Measurements from ENCODE around the gene DOK5.

The DOK5 gene

DNA sequence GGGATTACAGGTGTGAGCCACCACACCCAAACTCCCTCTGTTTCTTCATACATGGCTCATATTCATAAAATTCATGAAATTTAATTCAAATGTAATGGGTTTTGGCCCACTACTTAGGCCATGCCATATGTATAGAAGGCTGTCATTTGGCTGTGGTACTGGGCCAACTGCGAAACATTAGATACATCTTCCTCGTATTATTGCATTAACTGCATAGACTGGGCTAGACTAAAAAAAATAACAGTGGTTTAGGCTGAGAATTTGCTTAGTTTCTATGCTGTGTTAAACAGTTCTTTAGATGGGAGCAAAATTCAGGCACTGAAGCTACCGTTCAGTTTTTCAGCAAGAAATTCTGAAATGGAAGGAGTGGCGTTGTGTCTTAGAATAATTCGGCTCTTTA is 133.6 kb downstream of the DOK5 start:
- no peak for DNase-seq (ENCODE audit: low read depth in 2 of 2)

DNA sequence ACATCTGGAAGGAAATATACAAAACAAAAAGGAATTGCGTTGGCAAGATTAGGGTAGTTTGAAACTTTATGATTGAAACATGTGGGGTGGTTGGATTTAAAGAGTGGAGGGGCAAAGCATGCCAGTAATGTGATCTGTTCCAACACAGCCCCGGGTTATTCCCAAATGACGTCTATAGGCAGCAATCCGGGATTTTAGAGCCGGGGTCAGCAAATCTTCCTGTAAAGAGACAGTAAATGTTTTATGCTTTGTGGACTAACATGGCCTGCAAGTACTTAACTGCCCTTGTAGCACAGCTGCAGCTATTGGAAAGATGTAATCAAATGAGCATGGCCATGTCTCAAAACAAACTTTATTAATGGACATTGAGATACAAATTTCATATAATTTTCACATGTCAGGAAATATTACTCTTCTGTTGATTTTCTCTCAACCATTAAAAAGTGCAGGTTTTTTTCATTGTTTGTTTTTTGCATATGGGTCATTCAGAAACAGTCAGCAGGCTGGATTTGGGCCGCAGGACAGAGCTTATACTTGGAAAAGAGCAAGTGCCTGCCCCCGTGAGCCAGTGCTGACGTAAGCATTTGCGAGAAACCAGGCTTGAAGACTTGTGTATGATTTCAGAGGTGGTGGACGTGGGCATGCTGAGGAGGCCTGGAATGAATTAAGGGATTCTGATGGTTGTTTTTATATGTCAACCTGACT is 136.5 kb downstream of the DOK5 start:
- DNase-seq (ENCODE audit: low read depth in 2 of 2): no peak

DNA sequence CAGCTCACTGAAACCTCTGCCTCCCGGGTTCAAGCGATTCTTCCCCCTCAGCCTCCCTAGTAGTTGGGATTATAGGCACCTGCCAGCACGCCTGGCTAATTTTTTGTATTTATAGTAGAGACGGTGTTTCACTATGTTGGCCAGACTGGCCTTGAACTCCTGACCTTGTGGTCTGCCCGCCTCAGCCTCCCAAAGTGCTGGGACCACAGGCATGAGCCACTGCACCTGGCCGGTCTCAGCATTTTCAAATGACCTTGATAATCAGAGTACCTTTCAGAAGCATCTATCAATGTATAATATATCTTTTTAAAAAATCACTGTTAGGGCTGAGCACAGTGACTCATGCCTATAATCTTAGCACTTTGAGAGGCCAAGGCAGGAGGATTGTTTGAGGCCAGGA is 143.0 kb downstream of the DOK5 start:
- DNase-seq (ENCODE audit: low read depth in 2 of 2): no peak

DNA sequence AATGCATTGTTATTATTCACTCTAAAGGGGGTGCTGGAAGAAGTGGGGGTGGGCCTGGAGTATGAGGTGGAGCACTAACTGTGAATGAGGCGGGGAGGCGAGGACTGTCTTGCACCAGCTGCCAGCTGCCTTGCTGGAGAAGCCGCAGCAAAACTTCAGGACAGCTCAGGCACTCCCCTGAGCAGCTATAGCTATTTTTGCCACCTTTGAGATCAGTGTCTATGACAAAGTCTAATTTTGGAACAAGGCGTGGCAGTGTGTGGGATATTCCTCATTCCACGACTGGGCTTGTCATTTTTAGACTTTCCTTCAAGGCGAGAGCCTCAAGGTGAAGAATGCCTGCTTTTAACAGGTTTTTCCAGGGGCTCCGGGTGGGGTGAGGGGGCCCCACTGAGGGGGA is 143.8 kb downstream of the DOK5 start:
- no peak for DNase-seq (ENCODE audit: low read depth in 2 of 2)

DNA sequence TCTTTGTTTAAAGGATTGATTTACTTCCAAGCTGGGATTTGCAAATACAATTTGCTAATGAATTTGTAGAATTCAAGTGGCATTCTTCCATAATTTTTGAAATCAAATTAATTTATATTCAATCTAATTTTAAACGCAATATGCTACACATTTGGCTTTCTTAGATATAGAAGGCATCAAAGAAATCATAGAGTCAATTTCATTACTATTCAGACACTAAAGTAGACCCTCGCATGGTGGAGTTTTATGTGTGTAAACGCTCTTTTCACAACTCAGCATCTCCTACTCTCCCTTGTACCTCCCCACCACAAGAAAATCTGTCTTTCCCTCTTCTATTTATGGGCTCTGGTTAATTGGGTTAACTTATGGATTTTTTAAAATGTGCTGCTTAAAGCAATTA is 144.3 kb downstream of the DOK5 start:
- DNase-seq (ENCODE audit: low read depth in 2 of 2): no peak

DNA sequence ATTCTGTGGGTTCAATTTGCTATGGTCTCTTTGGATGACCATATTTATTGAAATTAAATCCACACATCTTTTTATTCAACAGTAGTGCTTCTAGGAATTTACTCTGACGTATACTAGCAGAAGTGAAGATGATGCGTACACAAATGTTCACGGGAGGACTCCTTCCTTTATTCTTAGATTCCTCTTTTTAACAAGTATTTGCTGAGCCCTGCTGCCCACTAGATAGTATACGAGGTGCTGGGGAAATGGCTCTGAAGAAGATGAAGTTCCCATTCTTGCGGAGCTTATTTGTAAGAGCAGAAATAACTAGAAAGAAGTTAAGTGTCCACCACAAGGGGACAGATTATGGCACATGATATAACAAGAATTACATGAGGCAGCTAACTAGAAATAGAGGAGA is 145.2 kb downstream of the DOK5 start:
- no peak for DNase-seq (ENCODE audit: low read depth in 2 of 2)

DNA sequence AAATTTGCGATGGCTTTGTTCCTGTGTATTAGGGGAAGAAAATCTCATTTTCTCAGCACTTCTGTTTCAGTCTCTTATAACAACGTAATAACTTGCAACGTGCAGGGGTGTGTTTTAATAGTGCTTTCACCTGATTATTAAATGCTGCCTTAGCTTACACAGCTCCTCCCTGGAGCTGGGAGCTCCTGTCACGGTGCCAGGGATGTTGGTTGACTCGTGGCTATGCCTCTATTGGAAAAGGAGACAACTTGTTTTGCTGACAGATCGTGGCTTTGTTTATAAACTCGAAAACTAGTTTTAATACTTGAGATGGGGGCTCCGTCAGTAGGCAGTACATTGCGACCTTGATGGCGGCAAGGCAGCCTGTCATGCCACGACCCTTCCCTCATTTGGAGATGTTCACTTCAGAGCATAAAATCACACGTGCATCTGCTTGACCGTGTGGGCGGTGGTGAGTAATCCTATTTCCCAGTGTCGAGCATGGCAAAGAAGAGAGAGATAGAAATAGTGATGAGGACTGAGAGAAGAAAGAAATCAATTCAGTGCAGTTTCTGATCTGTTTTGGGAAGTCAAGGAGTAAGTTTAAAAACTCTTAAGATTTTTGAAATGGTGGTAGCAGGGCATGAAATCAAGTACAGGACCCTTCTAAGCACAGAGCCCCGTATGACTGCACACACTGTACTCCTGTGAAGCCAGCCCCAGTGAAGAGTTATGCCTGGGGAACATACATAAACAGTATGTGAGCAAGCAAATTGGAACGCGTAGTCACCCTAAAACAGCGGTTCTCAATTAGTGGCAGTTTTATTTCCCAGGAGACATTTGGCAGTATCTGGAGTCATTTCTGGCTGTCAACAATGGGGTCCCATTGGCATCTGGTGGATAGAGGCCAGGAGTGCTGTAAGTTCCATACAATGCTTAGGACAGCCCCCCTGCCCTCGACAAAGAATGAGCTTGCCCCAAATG is 147.2 kb downstream of the DOK5 start:
- DNase-seq (ENCODE audit: low read depth in 2 of 2): no peak

DNA sequence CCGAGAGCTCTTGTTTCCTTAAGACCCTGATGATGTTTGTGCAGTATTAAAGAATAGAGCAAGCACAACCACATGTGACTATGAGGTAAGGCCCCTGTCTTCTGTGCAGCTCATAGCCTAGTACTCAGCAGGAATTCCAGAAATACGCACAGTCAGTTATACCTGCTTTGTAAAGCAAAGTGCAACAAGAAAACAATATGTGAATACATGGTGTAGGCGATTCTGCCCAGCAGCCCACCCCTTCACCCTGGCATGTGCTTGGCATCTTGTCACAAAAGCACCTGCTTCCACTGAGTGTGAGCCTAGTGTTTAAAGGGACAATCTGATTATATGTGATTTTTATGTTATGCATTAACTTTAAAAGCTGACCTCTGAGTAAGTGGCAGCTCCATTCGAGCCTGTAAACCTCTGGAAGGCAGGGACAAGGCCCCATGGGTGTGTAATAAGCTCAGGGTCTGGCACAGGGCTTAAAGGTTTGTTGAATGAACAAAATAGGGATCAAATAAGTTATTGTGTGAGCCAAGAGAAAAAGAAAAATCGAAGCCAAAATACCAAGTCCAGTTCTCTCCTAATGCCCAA is 148.7 kb downstream of the DOK5 start:
- DNase-seq (ENCODE audit: low read depth in 2 of 2): no peak

DNA sequence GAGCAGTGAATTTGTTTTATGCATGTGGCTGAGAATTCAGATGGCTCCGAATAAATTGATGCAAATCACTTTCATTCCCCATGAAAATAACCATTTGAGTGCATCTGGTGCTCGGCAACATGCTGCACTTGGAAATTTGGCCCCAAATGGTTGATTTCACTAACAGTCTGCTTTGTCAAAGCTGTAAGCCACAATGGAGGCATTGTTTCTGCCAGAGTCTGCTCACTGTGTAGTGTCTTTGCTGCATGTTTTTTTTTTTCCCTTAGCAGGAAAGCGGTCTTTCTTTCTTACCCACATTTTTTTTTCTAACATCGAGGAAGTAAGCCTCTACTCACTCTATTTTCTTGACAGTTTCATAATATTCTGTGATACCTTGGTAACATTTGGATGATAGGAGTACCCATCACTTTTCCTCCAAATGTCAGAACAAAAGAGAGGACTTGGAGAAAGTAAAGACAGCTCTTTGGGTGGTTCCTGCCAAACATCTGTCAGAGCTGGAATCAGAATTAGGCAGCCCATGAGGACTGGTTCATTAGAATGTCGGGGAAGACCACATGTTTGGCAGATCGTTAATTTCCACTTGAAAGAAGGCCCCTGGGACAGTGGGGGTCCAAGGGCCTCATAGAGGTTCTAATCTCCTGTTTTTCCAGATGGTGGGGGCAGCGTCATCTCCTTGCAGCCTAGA is 149.5 kb downstream of the DOK5 start:
- DNase-seq (ENCODE audit: low read depth in 2 of 2): no peak

DNA sequence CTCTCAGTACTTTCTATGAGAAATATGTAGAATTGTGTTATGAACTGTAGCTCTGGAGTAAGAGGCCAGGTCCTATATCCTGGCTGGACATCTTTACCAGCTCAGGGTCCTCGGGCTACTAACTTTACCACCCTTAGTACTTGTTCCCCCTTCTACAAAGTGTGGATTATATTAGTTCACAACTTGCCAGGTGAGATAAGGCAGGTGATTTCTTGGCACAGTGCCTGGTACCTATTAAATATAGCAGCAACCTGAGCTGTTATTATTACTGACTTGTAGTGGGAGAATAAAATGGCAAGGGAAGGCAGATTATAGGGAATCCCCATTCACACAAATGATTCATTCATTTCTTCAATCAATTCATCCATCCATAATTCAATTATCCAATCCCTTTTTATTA is 150.1 kb downstream of the DOK5 start:
- no peak for DNase-seq (ENCODE audit: low read depth in 2 of 2)

DNA sequence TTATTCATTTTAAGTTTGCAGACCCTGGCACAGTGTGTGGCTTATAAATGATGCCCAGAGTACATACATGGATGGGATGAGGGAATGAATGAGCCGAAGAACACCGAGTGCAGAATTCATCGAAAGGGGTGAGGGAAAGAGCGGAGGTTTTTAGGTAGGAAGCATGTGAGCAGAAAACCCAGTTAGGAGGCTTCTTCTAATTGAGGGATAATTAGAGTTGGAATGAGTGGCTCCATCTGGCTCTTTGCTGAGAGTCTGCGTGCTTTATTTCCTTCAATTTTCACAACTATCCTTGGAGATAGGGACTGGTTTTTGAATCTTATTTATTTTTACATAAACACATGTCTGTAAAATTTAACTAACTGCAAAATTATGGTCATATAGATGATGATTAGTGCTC is 150.7 kb downstream of the DOK5 start:
- no peak for DNase-seq (ENCODE audit: low read depth in 2 of 2)

DNA sequence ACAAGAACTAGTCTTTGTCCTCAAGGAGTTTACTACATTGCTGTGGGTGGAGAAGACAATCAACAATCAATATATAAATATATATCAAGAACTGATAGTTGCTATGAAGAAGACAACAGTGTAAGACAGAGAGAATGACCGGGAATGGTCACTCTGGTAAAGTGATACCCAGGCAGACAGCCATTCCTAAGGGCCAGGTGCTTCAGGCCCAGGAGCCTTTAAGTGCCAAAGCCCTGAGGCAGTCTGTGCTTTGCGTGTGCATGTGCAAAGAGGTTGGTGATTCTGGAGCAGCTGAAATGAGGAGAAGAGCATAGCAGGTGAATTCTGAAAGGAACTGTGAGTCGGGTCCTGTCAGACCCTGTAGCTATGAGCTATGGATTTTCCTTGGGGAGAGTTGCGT is 154.2 kb downstream of the DOK5 start:
- DNase-seq (ENCODE audit: low read depth in 2 of 2): no peak

DNA sequence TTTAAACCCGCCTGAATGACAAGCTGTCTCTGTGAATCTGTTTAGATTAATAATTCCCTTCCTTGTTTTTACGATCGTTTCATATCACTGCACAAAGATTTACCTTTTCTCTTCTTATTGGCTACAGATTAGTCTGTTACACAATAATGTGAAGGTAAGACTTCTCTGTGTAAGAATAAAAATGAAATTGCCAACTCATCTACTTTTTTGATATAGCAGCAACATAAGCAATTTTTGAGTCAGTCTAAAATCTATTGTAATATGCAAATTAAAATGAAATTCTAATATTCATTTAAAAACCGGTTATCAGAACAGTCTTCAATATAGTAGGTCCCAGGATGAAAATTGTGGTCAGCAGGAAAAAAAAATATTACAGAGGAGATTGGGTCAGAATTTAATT is 155.2 kb downstream of the DOK5 start:
- no peak for DNase-seq (ENCODE audit: low read depth in 2 of 2)

DNA sequence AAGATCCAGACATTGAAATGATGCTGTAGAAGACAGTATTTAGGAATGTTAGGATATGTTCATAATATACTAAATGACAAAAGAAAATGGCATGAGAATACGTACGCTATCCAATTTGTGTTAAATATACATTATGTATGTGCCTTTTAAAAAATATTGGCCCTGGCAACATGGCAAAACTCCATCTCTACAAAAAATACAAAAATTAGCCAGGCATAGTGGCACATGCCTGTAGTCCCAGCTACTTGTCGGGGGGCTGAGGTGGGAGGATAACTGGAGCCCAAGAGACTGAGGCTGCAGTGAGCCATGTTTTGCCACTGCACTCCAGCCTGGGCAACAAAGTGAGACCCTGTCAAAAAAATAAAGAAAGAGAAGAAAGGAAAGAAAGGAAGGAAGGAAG is 155.7 kb downstream of the DOK5 start:
- no peak for DNase-seq (ENCODE audit: low read depth in 2 of 2)

DNA sequence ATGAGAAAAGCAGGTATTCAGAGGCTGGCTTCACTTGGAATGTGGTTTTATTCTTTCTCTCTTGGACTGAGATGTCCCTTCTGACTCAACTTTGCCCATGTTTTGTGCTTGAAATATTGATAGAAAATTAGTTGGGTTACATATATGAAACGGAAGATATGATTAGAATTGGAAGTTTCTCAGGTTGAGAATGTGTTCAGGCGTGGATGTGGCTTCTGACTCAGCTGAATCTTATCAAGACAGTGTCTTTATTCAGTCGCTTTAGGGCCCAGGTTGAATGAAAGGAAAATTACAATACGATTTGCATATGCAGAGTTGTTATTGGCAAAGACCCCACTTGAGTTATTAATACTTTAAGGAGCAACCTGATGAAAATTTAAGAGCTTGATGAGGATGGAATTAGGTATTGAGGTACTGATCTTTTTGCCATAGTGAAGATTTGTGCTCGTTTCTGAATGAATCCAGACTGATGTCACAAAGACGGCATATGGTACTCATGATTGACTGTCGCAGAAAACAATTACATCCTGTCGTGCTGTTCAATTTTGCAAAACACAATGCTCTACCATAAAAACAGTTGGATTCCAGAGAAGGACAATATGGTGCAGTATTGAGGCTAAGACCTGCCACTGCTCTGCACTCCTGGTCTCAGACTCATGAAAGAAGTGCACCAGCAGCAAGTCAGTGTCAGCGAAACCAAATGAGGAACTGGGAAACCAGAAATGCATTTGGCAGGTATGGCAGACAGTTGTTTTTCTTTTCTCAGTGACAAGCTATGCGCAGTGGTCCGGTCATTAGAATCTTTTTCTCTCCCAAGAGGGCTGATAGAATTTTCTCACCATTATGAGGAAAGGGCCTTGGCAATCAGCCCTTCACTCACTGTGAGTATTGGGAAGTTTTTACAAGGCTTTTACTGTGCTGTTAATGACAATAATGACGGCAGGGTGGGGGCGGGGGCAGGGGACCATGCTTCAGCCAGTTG is 158.3 kb downstream of the DOK5 start:
- no peak for DNase-seq (ENCODE audit: low read depth in 2 of 2)

DNA sequence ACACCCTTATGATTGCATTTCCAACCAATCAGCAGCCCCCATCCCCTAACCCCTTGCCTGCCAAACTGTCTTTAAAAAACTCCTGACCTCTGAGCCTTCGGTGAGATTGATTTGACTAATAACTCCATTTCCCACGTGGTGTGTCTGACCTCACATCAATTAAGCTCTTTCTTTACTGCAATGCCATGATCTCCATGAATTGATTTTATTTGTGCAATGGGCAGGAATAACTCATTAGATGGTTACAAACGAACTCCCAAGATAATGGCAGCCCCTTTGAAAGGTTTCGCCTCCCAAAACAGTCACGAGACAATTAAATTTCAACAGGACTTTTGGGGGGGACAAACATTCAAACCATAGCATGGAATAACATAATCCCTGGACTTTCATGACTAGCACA is 161.2 kb downstream of the DOK5 start:
- DNase-seq (ENCODE audit: low read depth in 2 of 2): no peak

DNA sequence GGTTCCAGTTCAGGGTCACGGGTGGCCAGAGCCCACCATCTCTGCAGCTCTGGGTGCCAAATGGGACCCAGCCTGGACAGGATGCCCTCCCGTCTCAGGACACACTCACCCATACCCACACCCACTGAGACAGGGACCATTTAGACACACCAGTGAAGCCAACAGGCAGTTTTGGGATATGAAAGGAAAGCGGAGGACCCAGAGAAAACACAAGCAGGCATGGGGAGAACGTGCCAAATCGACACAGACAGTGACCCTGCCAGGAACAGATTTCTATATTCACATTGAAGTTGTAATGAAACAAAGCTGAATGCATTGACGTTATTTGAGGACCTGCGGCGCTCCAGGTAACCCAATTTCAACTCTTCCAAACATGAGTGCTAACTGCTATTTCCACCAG is 164.5 kb downstream of the DOK5 start:
- no peak for DNase-seq (ENCODE audit: low read depth in 2 of 2)

DNA sequence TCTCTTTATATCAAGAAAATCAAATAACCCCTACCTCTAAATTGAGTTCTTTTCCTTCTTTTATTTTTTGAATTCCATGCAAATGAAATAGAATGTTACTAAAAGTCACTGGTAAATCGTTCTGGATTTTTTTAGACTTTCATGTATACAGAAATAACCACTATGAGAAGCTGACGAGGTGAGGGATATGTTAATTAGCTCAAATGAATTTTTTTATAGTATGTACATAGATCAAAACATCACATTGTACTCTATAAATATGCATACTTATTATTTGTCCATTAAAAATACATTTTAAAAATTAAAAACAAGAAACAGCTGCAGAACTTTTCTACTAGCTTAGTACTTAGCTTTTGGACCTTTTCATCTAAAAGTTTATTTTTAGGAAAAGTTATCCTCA is 165.4 kb downstream of the DOK5 start:
- DNase-seq (ENCODE audit: low read depth in 2 of 2): no peak

DNA sequence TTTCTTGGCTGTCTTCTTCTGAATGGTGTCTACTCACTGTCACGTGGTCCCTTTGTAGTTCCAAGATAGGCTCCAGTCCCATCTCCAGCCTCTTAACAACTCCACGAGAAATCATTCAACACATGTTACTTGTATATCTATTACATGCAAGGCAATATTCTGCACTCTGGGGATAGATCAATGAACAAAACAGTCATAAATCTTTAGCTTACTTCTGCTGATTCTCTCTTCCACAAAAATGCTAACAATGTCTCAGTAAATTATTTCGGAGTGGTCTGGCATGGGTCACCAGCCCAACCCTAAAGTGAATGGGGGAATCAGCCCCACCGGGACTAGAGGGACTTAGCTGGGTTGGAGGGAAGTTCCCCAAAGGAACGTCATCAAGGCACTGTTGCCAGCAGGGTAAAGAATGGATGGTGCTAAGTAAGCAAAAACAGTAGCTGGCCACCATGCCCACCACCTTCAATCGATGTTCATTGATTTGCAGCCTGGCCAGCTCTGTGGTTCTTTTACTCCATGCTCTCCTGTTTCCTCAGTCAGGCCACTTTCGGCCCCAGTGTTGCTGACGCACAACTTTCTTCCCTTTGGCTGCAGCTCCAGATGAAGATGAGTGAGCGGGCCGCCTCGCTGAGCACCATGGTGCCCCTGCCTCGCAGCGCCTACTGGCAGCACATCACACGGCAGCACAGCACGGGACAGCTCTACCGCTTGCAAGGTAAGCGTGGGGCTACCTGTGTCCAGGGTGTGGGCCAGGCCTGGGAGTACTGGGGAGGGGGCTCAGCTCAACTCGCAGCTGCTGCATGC is 167.7 kb downstream of the DOK5 start:
- no peak for DNase-seq (ENCODE audit: low read depth in 2 of 2)

DNA sequence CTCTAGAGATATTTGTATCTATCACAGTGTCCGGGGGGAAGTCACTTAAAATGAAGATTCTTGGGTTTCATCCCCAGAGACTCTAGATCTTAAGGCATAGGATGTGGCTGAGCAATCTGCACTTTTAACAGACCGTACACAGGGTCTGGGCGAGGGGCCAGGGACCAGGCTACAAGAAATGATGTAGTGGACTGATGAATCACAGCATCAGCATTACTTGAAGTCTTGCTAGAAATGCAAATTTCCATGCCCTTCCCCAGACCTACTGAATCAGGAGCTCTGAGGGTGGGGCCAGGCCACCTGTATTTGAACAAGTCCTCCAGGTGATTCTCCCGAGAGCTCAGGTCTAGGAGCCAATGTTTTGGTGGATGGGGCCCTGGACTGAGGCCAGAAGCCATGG is 168.4 kb downstream of the DOK5 start:
- DNase-seq (ENCODE audit: low read depth in 2 of 2): no peak

All from stimulated activated CD8-positive, alpha-beta memory T cell treated with anti-CD3 and anti-CD28 coated beads, Interleukin-15, amount 100 ng/mL, for 48 hours (primary cell).